NCI-H2196 (cell line): ENCODE measurements around the gene MYO16.

Source experiments
- DNase-seq: peaks from one replicate; lab custom pipeline; 2025; ENCODE audit not compliant: unreplicated experiment; lab: John Stamatoyannopoulos, UW

The MYO16 gene

GRCh38 chr13:109146912-109147647 is 517.7 kb downstream of the MYO16 start:
- DNase-seq = no peak

GRCh38 chr13:109148243-109148642 is 518.8 kb downstream of the MYO16 start:
- DNase-seq = no peak

GRCh38 chr13:109150696-109151095 is 521.3 kb downstream of the MYO16 start:
- DNase-seq = no peak

- no peak for DNase-seq
These were observed 521.8 kb downstream of the MYO16 start for GRCh38 chr13:109151255-109151654.

- DNase-seq = no peak
These were observed 522.3 kb downstream of the MYO16 start for GRCh38 chr13:109151696-109152095.

- no peak for DNase-seq
These were observed 523.0 kb downstream of the MYO16 start for GRCh38 chr13:109152311-109152820.

- DNase-seq = no peak
These were observed 523.5 kb downstream of the MYO16 start for GRCh38 chr13:109152941-109153340.

- no peak for DNase-seq
These were observed 524.7 kb downstream of the MYO16 start for GRCh38 chr13:109154146-109154545.

GRCh38 chr13:109154546-109154945 is 525.1 kb downstream of the MYO16 start:
- DNase-seq = no peak

- DNase-seq = no peak
These were observed 525.8 kb downstream of the MYO16 start for GRCh38 chr13:109154966-109155761.

- DNase-seq = no peak
These were observed 526.9 kb downstream of the MYO16 start for GRCh38 chr13:109156181-109156935.

GRCh38 chr13:109157275-109157674 is 527.9 kb downstream of the MYO16 start:
- no peak for DNase-seq

- no peak for DNase-seq
These were observed 529.0 kb downstream of the MYO16 start for GRCh38 chr13:109158383-109158782.

GRCh38 chr13:109159650-109160309 is 530.4 kb downstream of the MYO16 start:
- no peak for DNase-seq

- no peak for DNase-seq
These were observed 530.9 kb downstream of the MYO16 start for GRCh38 chr13:109160357-109160756.

- no peak for DNase-seq
These were observed 531.7 kb downstream of the MYO16 start for GRCh38 chr13:109160887-109161669.

GRCh38 chr13:109162248-109163036 is 533.0 kb downstream of the MYO16 start:
- DNase-seq = no peak

GRCh38 chr13:109163037-109163379 is 533.6 kb downstream of the MYO16 start:
- no peak for DNase-seq

GRCh38 chr13:109165417-109165904 is 536.0 kb downstream of the MYO16 start:
- no peak for DNase-seq
